HL-60/S4 treated with retinoic acid at 250 ng/mL for 4 days and 3 days (cell line): ENCODE data around the gene COPS7A.

Source experiments
- in situ Hi-C: fragments of 300-500 bp; cut with MboI; formaldehyde crosslinking; loops from 2 replicates; pipeline ENCODE4 v1.7.0; 2022; ENCODE audit warnings: low sequenced_read_pairs

COPS7A gene

DNA sequence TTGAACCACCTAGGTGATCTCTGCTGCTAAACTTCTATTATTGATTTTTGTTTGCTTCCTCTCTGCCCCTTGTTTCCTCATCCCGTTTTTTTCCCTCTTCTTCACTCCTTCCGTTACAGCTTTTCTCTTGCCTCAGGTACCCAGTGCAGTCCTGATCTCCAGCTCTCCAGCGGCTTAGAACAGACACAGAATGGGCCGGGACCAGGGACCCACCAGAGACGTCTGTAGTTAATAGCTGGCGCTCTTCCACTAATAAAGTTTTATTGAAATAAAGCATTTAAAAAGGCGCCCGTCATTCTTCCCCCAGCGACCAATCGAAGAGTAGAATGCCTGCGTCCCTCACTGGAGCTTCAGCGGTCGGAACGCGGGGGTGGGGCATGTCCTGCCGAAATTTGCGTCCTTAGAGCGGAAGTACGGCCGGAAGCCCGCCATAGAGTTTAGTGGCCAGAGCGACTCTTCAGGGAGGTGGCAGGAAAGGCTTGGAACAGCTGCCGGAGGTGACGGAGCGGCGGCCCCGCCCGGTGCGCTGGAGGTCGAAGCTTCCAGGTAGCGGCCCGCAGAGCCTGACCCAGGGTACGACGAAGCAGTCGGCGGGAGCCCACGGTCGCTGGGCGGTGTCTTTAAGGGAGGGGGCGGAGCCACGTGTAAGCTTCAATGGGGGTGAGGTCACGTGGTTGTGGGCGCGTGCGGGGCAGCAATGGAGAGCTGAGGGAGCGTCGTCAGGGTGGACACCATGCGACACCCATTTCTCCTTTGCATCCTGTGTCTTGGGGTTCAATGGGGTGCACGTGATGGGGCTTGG lies at the start of gene COPS7A:
TSS of gene COPS7A (plus strand) at position 440 of the 802 bp plus-strand sequence. CDS start 611 bp downstream, outside the sequence.
- in situ Hi-C loops: no loop called here

DNA sequence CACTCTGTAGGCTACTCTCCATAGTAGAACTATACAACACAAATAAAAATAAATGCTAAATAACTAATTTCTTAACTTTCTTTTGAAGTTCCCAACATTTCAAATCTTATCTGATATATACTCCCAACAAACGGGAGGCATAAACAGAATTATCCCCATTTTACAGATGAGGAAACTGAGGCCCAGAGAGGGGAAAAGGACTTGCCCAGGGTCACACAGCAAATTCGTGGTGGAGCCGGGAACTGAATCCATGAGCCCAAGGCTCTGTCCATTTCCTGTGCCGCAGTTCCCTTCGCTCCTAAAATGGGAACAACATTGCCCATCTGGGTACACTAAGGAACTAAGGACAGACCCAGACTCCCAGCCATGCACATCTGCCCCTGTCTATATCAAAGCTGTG lies 46.9 kb upstream of the COPS7A start:
- in situ Hi-C loops: no loop called here

DNA sequence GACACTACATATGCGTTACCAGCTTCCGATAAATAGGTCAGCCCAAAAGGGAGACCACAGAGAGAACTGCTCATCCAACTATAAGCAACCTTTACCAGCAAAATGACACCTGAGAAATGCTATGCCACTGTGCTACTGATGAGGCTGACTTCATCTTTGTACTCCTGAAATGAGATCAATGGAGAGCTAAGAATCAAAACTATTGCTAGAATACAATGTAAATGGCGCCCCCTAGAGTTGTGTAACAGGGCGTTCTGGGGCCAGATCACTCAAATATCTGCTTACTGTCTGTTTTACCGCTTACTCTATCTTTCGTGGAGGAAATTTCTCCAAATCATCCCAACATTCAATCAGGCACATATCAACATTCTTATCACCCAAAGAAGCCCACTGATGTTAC lies 39.2 kb upstream of the COPS7A start:
- in situ Hi-C loops: no loop called here

DNA sequence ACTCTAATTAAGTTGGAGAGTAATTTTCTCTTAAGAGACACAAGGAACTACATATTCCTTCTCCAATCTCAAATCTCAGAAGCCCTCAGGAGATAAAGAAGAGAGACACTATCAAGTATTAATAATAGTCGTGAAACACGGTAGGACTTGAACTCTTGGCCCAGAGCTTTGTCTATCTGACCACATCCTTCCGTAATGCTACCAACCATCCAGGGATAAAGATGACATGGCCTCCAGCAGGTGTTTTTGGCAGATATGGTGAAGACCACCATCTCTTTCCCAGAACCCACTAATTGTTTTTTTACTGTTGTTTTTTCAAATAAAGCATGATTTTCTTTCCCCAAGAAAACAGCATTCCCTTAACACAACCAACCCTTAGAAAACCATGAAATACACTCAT lies 38.0 kb upstream of the COPS7A start:
- in situ Hi-C loops: no loop called here

GRCh38 chr12:6688543-6688998 lies 35.3 kb upstream of the COPS7A start:
- in situ Hi-C loops: no loop called here

DNA sequence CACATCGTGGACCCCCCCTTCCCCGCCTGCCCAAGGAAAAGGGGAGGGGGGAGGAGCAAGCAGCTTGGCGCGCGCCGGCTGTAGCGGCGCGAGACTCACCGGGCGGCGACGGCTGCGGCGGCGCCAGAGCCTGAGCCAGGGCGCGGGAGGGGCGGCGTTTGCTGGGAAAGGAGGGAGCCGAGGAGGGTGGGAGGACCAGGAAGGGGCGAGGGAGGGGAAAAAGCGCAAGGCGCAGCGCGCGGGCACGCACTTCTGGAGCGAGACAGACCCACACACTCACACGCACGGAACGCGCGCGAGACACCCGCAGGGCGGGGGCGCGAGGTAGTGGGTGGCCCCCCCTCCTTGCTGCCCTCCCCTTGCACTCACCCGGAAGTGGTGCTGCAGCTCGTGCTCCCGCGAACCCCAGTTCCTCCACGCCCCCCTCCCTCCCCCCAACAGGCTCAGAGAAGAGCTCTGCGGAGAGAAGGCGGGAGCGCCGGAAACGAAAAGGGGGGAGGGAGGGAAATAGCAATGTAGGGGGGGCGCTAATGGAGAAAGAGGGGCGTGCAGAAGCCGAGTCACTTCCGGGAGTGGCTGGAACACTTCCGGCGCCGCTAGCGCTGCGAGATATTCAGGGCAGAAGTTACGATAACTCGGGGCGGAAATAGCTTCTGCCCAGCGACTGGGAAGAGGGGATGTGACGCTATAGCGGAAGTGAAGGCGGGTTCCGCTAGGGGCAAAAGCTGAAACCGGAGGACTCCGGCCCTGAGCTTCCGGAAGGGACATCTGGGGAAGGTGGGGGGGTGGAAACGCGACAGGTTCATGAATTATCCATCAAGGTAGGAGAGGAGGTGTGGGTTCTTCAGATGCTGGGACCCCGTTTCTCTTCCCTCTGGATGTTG lies 34.6 kb upstream of the COPS7A start, which contains the start of gene ZNF384:
TSS of gene ZNF384 (minus strand) at position 377 of the 884 bp plus-strand sequence. CDS start 9,855 bp downstream, outside the sequence.
- in situ Hi-C loops: no loop called here

DNA sequence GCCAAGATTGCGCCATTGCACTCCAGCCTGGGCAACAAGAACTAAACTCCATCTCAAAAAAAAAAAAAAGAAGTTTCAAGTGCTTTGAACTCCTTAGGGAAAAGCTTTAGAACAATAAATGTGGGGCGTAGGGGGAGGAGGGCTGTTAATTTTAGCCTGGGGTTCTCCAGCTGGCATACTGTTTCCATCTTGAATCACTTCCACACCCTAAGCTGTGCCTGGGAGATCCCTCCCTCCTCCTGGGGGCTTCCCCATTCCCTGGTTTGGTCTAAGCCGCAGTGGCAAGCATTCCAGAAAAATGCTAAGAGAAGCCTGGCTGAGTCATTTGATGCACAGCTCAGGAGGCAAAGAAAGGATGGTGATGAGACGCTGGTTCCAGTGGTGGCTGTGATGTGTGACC lies 32.4 kb upstream of the COPS7A start:
- in situ Hi-C loops: no loop called here

DNA sequence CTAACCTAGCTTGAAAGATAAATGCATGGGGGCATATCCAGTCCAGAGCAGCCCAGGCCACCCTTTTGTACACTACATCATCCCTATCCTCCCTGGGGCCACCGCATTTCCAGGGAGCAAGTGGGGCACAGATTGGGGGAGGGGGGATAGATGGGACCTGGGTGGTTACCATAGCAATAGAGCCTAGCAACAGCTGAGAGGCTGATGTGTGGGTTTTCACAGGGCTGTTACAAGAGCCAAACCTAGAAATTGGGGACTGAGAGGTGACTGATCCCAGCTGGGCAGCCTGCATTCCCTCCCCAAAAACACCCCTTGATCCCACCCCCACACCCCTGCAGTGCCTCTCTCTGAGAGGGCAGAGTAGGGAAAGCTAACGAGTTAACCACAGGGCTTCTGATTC lies 31.0 kb upstream of the COPS7A start:
- in situ Hi-C loops: no loop called here

- in situ Hi-C loops: no loop called here
These were observed 30.0 kb upstream of the COPS7A start for GRCh38 chr12:6693832-6694355.

GRCh38 chr12:6694701-6695100 lies 29.1 kb upstream of the COPS7A start:
- in situ Hi-C loops: no loop called here

- in situ Hi-C loops: no loop called here
These were observed 28.4 kb upstream of the COPS7A start for GRCh38 chr12:6695313-6696045.

DNA sequence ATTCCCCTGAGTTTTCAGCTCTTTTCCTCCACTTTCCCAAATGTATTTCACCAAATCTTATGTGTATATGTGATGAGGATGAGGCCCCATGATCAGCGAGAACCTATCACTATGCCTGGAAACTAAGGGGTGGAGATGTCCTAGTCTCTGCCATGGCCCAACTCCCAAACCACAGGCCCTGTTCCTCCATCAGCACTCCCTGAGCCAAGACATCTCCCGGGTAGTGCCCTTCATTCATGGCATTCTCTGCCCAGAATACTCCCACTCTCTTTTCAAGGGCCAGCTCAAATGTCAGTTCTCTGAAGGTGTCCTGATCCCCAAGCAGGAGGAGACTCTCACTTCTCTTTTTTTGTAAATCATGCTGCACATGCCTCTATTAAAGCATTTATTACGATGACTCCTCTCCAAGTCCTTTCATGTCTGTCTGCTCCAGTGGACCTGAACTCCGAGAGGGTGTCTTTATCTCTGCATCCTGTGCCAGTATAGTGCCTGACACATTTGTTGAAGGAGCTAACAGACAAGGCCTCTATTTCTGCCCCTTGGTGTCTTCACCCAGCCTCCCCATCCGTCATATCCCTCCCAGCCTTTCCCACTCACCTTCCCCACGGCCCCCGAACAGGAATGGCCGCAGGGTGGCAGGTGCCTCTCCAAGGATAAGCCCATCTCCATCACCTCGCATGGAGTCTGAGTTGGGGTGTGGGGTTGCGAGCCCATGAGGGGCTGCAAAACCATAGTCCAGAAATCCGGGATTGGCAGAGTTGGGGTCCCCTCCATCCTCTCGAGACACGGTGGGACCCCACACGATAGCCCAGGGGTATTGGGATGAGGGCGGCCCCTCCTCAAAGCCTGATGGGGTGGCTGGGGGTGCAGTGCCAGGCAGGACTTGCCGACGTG lies 26.9 kb upstream of the COPS7A start:
- in situ Hi-C loops: no loop called here

DNA sequence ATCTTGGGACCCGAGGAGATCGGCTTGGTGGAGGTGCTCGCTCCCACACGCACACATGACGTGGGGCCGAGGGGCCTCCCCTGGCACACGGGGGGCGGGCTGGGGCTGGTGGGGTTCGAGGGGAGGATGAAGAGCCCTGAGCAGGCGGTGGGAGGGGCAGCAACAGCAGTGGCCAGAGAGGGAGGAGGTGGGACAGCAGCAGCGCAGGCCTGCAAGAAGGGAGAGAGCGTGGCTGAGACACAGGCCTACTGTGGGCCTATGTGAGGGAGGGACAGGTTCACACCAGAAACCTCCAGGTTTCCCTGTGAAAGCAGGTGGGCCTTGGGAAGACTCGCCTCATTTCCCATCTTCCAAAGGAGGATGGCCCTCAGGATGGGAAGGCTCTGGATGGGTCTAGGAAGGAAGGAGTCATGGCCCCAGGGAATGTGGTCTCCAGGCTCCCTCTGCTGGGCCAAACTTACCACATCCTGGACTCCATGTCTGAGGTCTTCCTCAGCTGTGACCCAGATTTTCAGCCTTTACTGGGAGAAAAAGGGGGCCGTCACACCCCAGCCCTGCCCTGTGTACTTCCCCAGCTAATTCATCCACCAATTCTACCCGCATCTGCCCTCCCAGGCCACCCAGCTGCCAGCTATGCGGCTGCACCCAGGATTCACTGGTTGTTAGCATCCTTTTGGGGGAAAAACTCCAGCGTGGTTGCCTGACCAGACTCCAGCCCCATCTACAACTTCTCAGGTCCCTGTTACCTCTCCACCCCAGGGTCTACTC lies 26.1 kb upstream of the COPS7A start:
- in situ Hi-C loops: no loop called here

DNA sequence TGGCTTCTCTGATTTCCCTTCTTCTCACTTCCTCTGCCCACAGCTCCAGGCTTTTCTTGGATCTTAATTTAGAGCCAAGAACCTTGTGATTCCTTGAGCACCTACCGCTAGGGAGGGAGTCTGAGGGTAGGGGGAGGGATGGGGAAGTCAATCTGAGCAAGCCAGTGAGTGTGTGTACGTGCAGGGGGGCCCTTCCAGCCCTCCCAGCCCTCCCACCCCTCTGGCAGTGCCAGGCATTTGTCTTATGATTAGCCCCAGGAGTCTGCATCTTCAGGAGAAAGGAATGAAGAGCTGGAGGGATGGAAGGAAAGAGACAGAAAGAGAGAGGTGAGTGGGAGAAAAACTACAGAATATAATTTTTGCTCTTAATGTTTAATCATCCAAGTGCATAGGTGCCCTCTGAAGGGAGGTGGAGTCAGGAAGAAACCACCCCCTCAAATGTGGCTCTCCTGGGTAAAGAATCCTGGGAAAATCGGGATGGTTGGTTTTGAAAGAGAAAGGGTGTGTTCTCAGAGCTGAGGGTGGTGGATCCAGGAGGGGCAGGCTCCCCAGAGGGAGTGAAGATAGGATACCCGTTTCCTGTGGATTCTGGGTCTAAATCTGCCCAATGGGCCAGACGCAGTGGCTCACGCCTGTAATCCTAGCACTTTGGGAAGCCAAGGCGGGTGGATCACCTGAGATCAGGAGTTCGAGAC lies 25.3 kb upstream of the COPS7A start:
- in situ Hi-C loops: no loop called here

DNA sequence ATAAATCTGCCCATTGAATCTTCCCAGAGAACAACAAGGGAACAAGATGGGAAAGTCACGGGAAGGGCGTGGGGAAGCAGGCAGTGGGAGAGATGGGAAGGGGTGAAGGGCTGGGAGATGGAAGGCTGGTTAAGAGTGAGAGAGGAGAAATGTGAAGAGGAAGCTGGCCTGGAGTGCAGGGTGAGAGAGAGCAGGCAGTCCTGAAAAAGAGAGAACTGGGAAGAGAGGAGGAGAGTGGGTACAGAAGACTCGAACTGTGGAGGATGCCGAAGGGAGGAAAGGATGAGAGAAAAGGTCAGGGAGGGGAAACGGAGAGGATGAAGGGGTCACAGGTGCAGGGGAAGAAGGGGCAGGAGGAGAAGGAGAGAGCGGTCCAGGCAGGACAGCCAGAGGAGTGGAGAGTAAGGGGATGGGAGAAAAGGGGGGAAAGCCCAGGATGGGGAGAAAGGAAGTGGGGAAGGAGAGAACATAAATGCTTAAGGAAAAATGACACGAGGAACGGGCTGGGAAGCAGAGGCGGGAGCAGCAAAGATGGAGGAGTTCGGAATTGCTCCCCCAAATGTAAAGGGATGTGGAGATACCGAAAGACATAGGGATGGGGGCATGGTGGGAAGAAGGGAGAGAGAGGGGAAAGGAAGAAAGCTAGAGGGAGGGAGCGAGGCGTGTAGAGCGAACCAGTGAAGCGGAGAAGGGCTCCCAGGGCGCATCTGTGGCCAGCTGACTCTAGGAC lies 24.4 kb upstream of the COPS7A start:
- in situ Hi-C loops: no loop called here

GRCh38 chr12:6699989-6700645 lies 23.7 kb upstream of the COPS7A start:
- in situ Hi-C loops: no loop called here

- in situ Hi-C loops: no loop called here
These were observed 23.2 kb upstream of the COPS7A start, which contains the start of gene PIANP for GRCh38 chr12:6700646-6701051. TSS of gene PIANP (minus strand) at chr12:6700815. CDS start at chr12:6698061, 2,754 bp downstream.
